ENCODE data around the gene LRP8.

- TF ChIP-seq CTCF (IDR thresholded peaks at IDR 0.05) (no peak), POLR2A (IDR thresholded peaks at IDR 0.05) (no peak)
Measured at GRCh38 chr1:53305650-53306049, 22.2 kb downstream of the LRP8 start.
